K562 (cell line): ENCODE results near the gene KMT2A.

Source experiments
- CBX1 ChIP-seq: sonication (generic); IDR thresholded peaks from 2 replicates; pipeline ENCODE4 v1.6.1; 2016; ENCODE audit warnings: antibody characterized with exemption, low read depth, mild to moderate bottlenecking
- CREM ChIP-seq: IDR thresholded peaks from 2 replicates; pipeline ENCODE4 v1.6.1; 2014; ENCODE audit warnings: antibody characterized with exemption, low read depth
- FOXK1 ChIP-seq: sonication (generic); formaldehyde crosslinking; IDR thresholded peaks from 2 replicates; pipeline ENCODE4 v1.8.0; 2022; ENCODE audit warnings: missing genetic modification reagents, mild to moderate bottlenecking, borderline replicate concordance
- FOXM1 ChIP-seq, 2 experiments: fragments of 450-650 bp in 1 of 2; sonication (generic) in 1 of 2; formaldehyde crosslinking in 1 of 2; IDR thresholded peaks; 2 replicates each; pipeline versions ENCODE4 v1.6.1 to v1.9.0; 2017 to 2022; ENCODE audit warnings: low read depth in 2 of 2, mild to moderate bottlenecking in 2 of 2, missing genetic modification reagents in 1 of 2, moderate library complexity in 1 of 2
- KDM5B ChIP-seq: fragments of 200-600 bp; sonication (generic); IDR thresholded peaks from 2 replicates; pipeline ENCODE4 v1.6.1; 2012; ENCODE audit warnings: low read depth, mild to moderate bottlenecking, moderate library complexity, low read length, control low read depth, inconsistent platforms; ENCODE audit not compliant: insufficient replicate concordance
- POLR2A ChIP-seq: fragments of 450-650 bp; conservative IDR thresholded peaks from 2 replicates; pipeline ENCODE4 v1.6.1; 2016
- SPI1 ChIP-seq: IDR thresholded peaks from 2 replicates; pipeline ENCODE4 v1.6.1; 2011; ENCODE audit warnings: low read depth, low read length, control low read depth, borderline replicate concordance
- ZC3H11A ChIP-seq: IDR thresholded peaks from 2 replicates; pipeline ENCODE4 v1.6.1; 2012; ENCODE audit warnings: low read depth, low read length, improper control_type of control experiment
- ZNF239 ChIP-seq: fragments of 250-450 bp; sonication (Bioruptor Pico); IDR thresholded peaks from 2 replicates; pipeline ENCODE4 v1.4.0; 2020; ENCODE audit warnings: mild to moderate bottlenecking
- ZNF274 ChIP-seq: IDR thresholded peaks from 2 replicates; pipeline ENCODE4 v1.6.1; 2011; ENCODE audit warnings: low read depth, mild to moderate bottlenecking, low read length, moderate library complexity, borderline replicate concordance
- TF ChIP-seq, protein P1 (sequence below), 3 experiments: IDR thresholded peaks in 2 of 3; conservative IDR thresholded peaks in 1 of 3; 2 replicates each; pipeline ENCODE4 v1.5.1; 2011 to 2012; ENCODE audit warnings: low read length in 3 of 3, mild to moderate bottlenecking in 3 of 3, control low read depth in 2 of 3, improper control_type of control experiment in 1 of 3, inconsistent platforms in 1 of 3, low read depth in 1 of 3, mixed read lengths in 1 of 3, moderate library complexity in 1 of 3; ENCODE audit not compliant: insufficient read depth in 2 of 3
- TF ChIP-seq, protein P2 (sequence below): fragments of 450-650 bp; formaldehyde crosslinking; IDR thresholded peaks from 2 replicates; pipeline ENCODE4 v1.4.0; 2020; ENCODE audit warnings: mild to moderate bottlenecking, moderate library complexity
- TF ChIP-seq, protein P3 (sequence below): sonication (generic); formaldehyde crosslinking; IDR thresholded peaks from 2 replicates; pipeline ENCODE4 v1.8.1; 2023; ENCODE audit warnings: mild to moderate bottlenecking, missing genetic modification reagents

DNA sequence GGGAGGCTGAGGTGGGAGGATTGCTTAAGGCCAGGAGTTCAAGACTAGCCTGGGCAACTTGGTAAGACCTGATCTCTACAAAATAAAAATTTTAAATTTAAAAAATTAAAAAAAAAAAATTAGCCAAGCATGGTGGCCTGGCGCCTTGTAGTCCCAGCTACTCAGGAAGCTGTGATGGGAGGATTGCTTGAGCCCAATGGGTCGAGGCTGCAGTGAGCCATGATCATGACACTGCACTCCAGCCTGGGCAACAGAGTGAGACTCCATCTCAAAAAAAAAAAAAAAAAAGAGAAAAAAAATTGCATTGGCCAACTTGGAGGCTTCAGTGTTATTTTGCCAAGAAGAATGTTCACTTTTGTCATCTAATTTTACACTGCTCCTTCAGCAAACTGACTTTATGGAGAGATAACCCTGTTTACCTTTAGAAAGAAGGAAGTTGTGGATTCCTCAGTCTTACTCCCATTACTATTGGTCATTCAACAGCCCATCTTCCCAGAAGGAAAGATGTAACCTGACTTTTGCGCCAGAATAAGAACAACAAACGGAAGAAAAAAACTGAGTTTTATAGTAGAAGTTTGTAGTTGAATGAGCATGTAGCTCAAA, 13.1 kb downstream of the KMT2A start:
- TF ChIP-seq, protein P1, sequence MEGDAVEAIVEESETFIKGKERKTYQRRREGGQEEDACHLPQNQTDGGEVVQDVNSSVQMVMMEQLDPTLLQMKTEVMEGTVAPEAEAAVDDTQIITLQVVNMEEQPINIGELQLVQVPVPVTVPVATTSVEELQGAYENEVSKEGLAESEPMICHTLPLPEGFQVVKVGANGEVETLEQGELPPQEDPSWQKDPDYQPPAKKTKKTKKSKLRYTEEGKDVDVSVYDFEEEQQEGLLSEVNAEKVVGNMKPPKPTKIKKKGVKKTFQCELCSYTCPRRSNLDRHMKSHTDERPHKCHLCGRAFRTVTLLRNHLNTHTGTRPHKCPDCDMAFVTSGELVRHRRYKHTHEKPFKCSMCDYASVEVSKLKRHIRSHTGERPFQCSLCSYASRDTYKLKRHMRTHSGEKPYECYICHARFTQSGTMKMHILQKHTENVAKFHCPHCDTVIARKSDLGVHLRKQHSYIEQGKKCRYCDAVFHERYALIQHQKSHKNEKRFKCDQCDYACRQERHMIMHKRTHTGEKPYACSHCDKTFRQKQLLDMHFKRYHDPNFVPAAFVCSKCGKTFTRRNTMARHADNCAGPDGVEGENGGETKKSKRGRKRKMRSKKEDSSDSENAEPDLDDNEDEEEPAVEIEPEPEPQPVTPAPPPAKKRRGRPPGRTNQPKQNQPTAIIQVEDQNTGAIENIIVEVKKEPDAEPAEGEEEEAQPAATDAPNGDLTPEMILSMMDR (IDR thresholded peaks at IDR 0.05 in 2 of 3, conservative IDR thresholded peaks at IDR 0.05 in 1 of 3; ENCODE audit: insufficient read depth in 2 of 3, low read depth in 1 of 3, low read length in 3 of 3), result no peak
- TF ChIP-seq CREM (no peak), POLR2A (no peak), CBX1 (no peak), KDM5B (no peak), FOXK1 (no peak), FOXM1 (IDR thresholded peaks at IDR 0.05; ENCODE audit: low read depth) (no peak; the same call in 1 of the 2 replicates), FOXM1 (CRISPR knock-in tag; IDR thresholded peaks at IDR 0.05; ENCODE audit: low read depth) (no peak), SPI1 (no peak), ZC3H11A (no peak), ZNF239 (no peak), ZNF274 (no peak)
- TF ChIP-seq, protein P2, sequence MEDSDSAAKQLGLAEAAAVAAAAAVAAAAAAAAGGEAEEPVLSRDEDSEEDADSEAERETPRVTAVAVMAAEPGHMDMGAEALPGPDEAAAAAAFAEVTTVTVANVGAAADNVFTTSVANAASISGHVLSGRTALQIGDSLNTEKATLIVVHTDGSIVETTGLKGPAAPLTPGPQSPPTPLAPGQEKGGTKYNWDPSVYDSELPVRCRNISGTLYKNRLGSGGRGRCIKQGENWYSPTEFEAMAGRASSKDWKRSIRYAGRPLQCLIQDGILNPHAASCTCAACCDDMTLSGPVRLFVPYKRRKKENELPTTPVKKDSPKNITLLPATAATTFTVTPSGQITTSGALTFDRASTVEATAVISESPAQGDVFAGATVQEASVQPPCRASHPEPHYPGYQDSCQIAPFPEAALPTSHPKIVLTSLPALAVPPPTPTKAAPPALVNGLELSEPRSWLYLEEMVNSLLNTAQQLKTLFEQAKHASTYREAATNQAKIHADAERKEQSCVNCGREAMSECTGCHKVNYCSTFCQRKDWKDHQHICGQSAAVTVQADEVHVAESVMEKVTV, result no peak
- TF ChIP-seq, protein P3, sequence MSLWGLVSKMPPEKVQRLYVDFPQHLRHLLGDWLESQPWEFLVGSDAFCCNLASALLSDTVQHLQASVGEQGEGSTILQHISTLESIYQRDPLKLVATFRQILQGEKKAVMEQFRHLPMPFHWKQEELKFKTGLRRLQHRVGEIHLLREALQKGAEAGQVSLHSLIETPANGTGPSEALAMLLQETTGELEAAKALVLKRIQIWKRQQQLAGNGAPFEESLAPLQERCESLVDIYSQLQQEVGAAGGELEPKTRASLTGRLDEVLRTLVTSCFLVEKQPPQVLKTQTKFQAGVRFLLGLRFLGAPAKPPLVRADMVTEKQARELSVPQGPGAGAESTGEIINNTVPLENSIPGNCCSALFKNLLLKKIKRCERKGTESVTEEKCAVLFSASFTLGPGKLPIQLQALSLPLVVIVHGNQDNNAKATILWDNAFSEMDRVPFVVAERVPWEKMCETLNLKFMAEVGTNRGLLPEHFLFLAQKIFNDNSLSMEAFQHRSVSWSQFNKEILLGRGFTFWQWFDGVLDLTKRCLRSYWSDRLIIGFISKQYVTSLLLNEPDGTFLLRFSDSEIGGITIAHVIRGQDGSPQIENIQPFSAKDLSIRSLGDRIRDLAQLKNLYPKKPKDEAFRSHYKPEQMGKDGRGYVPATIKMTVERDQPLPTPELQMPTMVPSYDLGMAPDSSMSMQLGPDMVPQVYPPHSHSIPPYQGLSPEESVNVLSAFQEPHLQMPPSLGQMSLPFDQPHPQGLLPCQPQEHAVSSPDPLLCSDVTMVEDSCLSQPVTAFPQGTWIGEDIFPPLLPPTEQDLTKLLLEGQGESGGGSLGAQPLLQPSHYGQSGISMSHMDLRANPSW, result no peak
